Activated effector memory CD4-positive, alpha-beta T cell treated with Interleukin-2 at 50 U/mL for 16 hours (primary cell): Measurements from ENCODE around the gene KIAA0040.

Source experiments
- DNase-seq: peaks from one replicate; pipeline ENCODE4 v3.0.0-alpha.2; 2020

The KIAA0040 gene

GRCh38 chr1:175169286-175170018, 23.1 kb downstream of the KIAA0040 start:
- no peak for DNase-seq

GRCh38 chr1:175168782-175169181, 23.8 kb downstream of the KIAA0040 start:
- DNase-seq = no peak

GRCh38 chr1:175167861-175168260, 24.7 kb downstream of the KIAA0040 start:
- DNase-seq = no peak

- DNase-seq = no peak
These were observed 25.8 kb downstream of the KIAA0040 start for GRCh38 chr1:175166746-175167145.

GRCh38 chr1:175164751-175165150, 27.8 kb downstream of the KIAA0040 start:
- DNase-seq = no peak

GRCh38 chr1:175163702-175164101, 28.9 kb downstream of the KIAA0040 start:
- DNase-seq = no peak

- no peak for DNase-seq
These were observed 29.6 kb downstream of the KIAA0040 start for GRCh38 chr1:175162955-175163354.

- DNase-seq = no peak
These were observed 34.4 kb downstream of the KIAA0040 start for GRCh38 chr1:175158170-175158591.

- no peak for DNase-seq
These were observed 35.4 kb downstream of the KIAA0040 start for GRCh38 chr1:175157200-175157599.

GRCh38 chr1:175155936-175156335, 36.6 kb downstream of the KIAA0040 start:
- no peak for DNase-seq

GRCh38 chr1:175155473-175155856, 37.1 kb downstream of the KIAA0040 start:
- DNase-seq = no peak

- DNase-seq = peak; percentile 62
These were observed 37.7 kb downstream of the KIAA0040 start for GRCh38 chr1:175154629-175155472.

GRCh38 chr1:175152006-175152652, 40.4 kb downstream of the KIAA0040 start:
- DNase-seq = peak; percentile 42

GRCh38 chr1:175150596-175151319, 41.8 kb downstream of the KIAA0040 start:
- no peak for DNase-seq

GRCh38 chr1:175148068-175148467, 44.5 kb downstream of the KIAA0040 start:
- DNase-seq = no peak

GRCh38 chr1:175147569-175147968, 45.0 kb downstream of the KIAA0040 start:
- no peak for DNase-seq

- DNase-seq = peak; percentile 49
These were observed 45.9 kb downstream of the KIAA0040 start for GRCh38 chr1:175146529-175147213.

GRCh38 chr1:175145899-175146528, 46.6 kb downstream of the KIAA0040 start:
- DNase-seq = no peak

- DNase-seq = no peak
These were observed 54.0 kb downstream of the KIAA0040 start for GRCh38 chr1:175138579-175138978.

GRCh38 chr1:175137369-175137768, 55.2 kb downstream of the KIAA0040 start:
- no peak for DNase-seq

- no peak for DNase-seq
These were observed 56.3 kb downstream of the KIAA0040 start for GRCh38 chr1:175136246-175136645.

GRCh38 chr1:175134500-175134899, 58.1 kb downstream of the KIAA0040 start:
- no peak for DNase-seq
